Ishikawa (cell line): ENCODE results near the gene KRAS.

Experiments
- CEBPB ChIP-seq: IDR thresholded peaks from 2 replicates; pipeline ENCODE4 v1.6.1; 2012
- CREB1 ChIP-seq: IDR thresholded peaks from 2 replicates; pipeline ENCODE4 v1.6.1; 2012; ENCODE audit warnings: low read depth
- EGR1 ChIP-seq: IDR thresholded peaks from 2 replicates; pipeline ENCODE4 v1.6.1; 2012
- EP300 ChIP-seq: IDR thresholded peaks from 2 replicates; pipeline ENCODE4 v1.6.1; 2012; ENCODE audit warnings: borderline replicate concordance
- FOXM1 ChIP-seq: IDR thresholded peaks from 2 replicates; pipeline ENCODE4 v1.6.1; 2012; ENCODE audit warnings: low read depth, borderline replicate concordance
- MAX ChIP-seq: IDR thresholded peaks from 2 replicates; pipeline ENCODE4 v1.6.1; 2012
- NFIC ChIP-seq: IDR thresholded peaks from 2 replicates; pipeline ENCODE4 v1.6.1; 2012
- RAD21 ChIP-seq: IDR thresholded peaks from 2 replicates; pipeline ENCODE4 v1.6.1; 2012; ENCODE audit warnings: low read depth
- REST ChIP-seq: IDR thresholded peaks from 2 replicates; pipeline ENCODE4 v1.6.1; 2012; ENCODE audit warnings: low read depth, mild to moderate bottlenecking
- TAF1 ChIP-seq: IDR thresholded peaks from 2 replicates; pipeline ENCODE4 v1.6.1; 2012; ENCODE audit warnings: low read depth, mild to moderate bottlenecking
- TCF12 ChIP-seq: IDR thresholded peaks from 2 replicates; pipeline ENCODE4 v1.6.1; 2012; ENCODE audit warnings: low read depth
- TEAD4 ChIP-seq: IDR thresholded peaks from 2 replicates; pipeline ENCODE4 v1.6.1; 2012
- USF1 ChIP-seq: IDR thresholded peaks from 2 replicates; pipeline ENCODE4 v1.6.1; 2012
- YY1 ChIP-seq: IDR thresholded peaks from 2 replicates; pipeline ENCODE4 v1.6.1; 2012; ENCODE audit warnings: low read depth
- ZBTB7A ChIP-seq: IDR thresholded peaks from 2 replicates; pipeline ENCODE4 v1.6.1; 2012; ENCODE audit warnings: low read depth

KRAS gene

GRCh38 chr12:25250744-25251730 lies at the start of gene KRAS:
Gene KRAS (minus strand): TSS chr12:25250929.
- TF ChIP-seq CREB1, result no peak
- TF ChIP-seq YY1, result peak; percentile 84
- no peak for TF ChIP-seq REST
- no peak; the same call in 1 of the 2 replicates for TF ChIP-seq USF1
- TF ChIP-seq TAF1, result peak; percentile 51; the same call in 1 of the 2 replicates
- TF ChIP-seq TEAD4, result peak; percentile 27; the same call in 1 of the 2 replicates
- no peak; the same call in 1 of the 2 replicates for TF ChIP-seq MAX
- 0 out of 2 replicates have a peak, but pooled peaks have one; percentile 2 for TF ChIP-seq NFIC
- peak; percentile 12; the same call in 1 of the 2 replicates for TF ChIP-seq RAD21
- 0 out of 2 replicates have a peak, but pooled peaks have one; percentile 21 for TF ChIP-seq CEBPB
- no peak for TF ChIP-seq FOXM1
- peak; percentile 49; the same call in 1 of the 2 replicates for TF ChIP-seq ZBTB7A
- peak; percentile 82 for TF ChIP-seq EGR1
- TF ChIP-seq EP300, result peak; percentile 37; the same call in 1 of the 2 replicates
- peak; percentile 39; the same call in 1 of the 2 replicates for TF ChIP-seq TCF12

- TF ChIP-seq REST (no peak), MAX (no peak), USF1 (no peak), EGR1 (no peak), CREB1 (no peak), FOXM1 (no peak), ZBTB7A (no peak), TCF12 (no peak), TEAD4 (no peak), RAD21 (no peak)
These were observed 45.7 kb upstream of the KRAS start for GRCh38 chr12:25296381-25296780.

GRCh38 chr12:25295361-25295760 lies 44.6 kb upstream of the KRAS start:
- TF ChIP-seq MAX (no peak), USF1 (no peak), CREB1 (no peak), FOXM1 (no peak), RAD21 (no peak), ZBTB7A (no peak), TCF12 (no peak), NFIC (no peak), TAF1 (no peak), EP300 (no peak), EGR1 (no peak), YY1 (no peak), CEBPB (no peak), REST (no peak), TEAD4 (no peak)
